ENCODE measurements around the gene INTS2. TPM values are rescaled to one million over a fixed set of nuclear protein-coding genes. Genes with fewer than 3 reads are reported as not detected.
"Not testable (repeated sequence)": the region's sequence is repeated elsewhere in the genome, so short reads cannot be mapped to it uniquely, and the experiment has no call there.

The INTS2 gene
- total RNA-seq, 3 donors from 2014 or later = 23.2 to 24.2 (median 23.6) TPM

DNA sequence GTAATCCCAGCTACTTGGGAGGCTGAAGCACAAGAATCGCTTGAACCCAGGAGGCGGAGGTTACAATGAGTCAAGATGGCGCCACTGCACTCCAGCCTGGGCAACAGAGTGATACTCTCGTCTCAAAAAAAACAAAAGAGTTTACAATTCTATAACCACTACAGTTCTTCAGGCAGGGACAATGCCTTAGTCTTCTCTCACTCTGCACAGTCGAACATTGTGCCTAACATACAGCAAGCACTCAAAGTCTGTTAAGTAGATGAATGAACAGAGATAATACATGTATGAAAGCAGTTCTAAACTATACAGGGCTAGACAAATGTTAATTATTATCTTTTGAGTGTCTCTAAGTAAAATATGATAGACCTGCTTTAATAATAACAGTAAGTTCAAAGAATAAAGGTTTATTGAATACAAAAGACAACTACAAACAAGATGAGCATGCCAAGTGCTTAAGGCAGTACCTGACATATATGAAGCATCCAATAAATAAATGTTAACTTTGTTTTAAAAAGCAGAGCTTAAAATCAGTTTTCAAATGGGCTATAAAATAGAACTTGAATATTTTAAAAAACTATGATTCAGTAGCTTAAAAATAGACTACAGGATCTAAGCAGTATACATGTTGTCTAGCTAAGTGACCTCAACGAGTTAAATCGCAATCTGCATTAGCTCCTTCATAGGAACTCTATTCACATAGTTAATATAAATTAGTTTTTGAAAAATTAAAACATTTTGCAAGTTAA is 19.3 kb downstream of the INTS2 start:
- DNase-seq (no peak), ATAC-seq (no peak)
- no peak overlapping the region for H3K4me3 Mint-ChIP-seq
- no peaks in the 10 kb centered on the region for H3K9me3 Mint-ChIP-seq
- no peaks in the 10 kb centered on the region for H3K27me3 Mint-ChIP-seq (ENCODE audit: low read depth)
- peaks cover 27% of the 10 kb centered on the region for H3K36me3 Mint-ChIP-seq (ENCODE audit: insufficient read depth)
- peaks cover 4% of the 10 kb centered on the region for H3K4me1 Mint-ChIP-seq (ENCODE audit: low read depth)

DNA sequence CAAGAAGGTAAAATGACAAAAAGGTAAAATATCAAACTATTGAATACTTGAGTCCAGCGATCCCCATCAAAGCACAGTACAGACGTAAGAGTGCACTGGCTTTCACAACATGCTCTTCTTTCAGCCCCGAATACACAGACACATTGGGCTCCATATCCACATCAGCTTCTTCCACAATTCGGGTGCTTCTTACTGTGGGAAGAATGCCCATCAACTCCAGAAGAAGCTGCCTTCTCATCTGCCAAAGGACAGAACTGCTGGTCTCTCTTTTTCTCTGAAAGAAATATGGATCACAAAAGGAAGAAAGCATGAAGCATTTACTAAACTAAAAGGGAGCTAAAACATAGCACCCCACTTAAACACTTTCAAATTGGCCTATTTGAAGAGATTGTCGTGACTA is 20.4 kb downstream of the INTS2 start:
- H3K9me3 Mint-ChIP-seq = no peaks in the 10 kb centered on the region
- H3K27me3 Mint-ChIP-seq (ENCODE audit: low read depth) = no peaks in the 10 kb centered on the region
- peaks cover 33% of the 10 kb centered on the region for H3K36me3 Mint-ChIP-seq (ENCODE audit: insufficient read depth)
- H3K4me1 Mint-ChIP-seq (ENCODE audit: low read depth) = peaks cover 5% of the 10 kb centered on the region
- DNase-seq (no peak), ATAC-seq (no peak)
- no peak overlapping the region for H3K4me3 Mint-ChIP-seq

DNA sequence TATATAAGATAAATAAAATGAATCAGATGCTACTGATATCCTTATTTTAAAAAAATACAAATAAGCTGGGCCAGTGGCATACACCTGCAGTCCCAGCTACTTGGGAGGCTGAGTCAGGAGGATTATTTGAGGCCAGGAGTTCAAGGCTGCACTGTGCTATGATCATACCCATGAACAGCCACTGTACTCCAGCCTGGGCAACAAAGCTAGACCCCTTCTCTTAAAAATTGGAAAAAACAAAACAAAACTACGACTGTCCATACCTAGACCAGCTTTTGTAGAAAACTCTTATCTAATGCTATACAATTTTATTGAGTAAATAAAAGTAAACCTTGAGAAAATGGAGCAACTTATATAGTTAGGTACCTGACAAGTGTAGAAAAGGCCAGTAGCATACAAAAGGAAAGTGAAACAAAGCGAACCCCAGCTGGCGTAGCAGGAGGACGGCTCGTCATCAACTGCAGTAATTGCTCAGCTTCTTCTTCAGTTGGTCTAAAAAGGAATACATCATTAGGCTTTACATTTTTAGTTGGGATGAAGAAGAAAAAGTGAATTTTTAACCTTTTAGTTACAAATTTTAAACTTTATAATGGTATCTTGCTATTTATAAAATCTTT is 23.6 kb downstream of the INTS2 start:
- Mint-ChIP-seq H3K4me3 (peak overlapping the region; percentile 69), H3K4me1 (ENCODE audit: low read depth) (peaks cover 5% of the 10 kb centered on the region), H3K27me3 (ENCODE audit: low read depth) (no peaks in the 10 kb centered on the region), H3K36me3 (ENCODE audit: insufficient read depth) (peaks cover 30% of the 10 kb centered on the region), H3K9me3 (no peaks in the 10 kb centered on the region)
- ATAC-seq (peak; percentile 65 to 71), DNase-seq (no peak)

DNA sequence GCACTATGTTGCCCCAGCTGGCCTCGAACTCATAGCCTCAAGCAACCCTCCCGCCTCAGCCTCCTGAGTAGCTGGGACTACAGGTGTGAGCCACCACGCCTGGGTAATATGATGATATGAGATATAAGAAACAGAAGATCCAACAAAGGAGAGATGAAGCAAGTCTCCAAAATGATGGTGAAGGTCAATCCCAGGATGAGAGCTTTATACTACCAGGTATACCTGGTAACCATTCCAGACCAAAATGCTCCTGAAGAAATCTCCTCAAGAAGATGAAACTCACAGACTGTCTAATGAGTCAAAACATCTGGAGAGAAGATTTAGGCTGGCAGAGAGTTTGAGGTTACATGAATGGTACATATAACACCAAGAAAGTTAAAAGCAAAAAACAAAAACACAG is 24.5 kb downstream of the INTS2 start:
- no peaks in the 10 kb centered on the region for H3K27me3 Mint-ChIP-seq (ENCODE audit: low read depth)
- peaks cover 32% of the 10 kb centered on the region for H3K36me3 Mint-ChIP-seq (ENCODE audit: insufficient read depth)
- no peak overlapping the region for H3K4me3 Mint-ChIP-seq
- ATAC-seq (no peak), DNase-seq (no peak)
- no peaks in the 10 kb centered on the region for H3K9me3 Mint-ChIP-seq
- peaks cover 5% of the 10 kb centered on the region for H3K4me1 Mint-ChIP-seq (ENCODE audit: low read depth)

DNA sequence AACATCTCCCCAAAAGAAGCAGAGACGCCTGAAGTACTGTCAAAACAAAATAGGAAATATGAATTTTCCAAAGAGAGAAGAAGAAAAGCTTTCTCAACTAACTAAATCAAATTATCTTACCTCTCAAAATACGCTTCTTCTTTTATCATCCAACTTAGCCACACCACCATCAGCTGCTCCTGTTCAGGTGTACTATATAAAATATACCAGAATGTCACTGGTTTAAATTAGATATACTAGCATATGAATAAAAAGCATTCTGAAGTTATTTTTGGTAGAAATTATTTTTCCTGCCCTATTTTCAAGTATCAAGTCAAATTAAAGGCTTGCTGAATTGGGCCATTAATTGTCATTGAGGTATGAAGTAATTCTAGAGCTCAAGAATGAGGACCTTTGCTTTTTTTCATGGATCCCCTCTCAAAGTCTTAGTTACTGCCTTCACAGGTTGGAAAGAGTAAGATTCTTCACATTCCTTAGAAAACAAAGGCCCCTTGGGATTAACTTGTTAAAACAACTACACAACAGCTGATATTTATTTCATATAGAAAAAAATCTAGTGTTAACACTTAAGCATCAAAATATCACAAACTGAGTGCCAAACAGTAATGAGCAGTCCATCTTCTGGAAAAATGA is 30.1 kb downstream of the INTS2 start:
- Mint-ChIP-seq H3K4me1 (ENCODE audit: low read depth) (no peaks in the 10 kb centered on the region), H3K36me3 (ENCODE audit: insufficient read depth) (peaks cover 22% of the 10 kb centered on the region), H3K27me3 (ENCODE audit: low read depth) (no peaks in the 10 kb centered on the region), H3K9me3 (no peaks in the 10 kb centered on the region), H3K4me3 (no peak overlapping the region)
- DNase-seq (no peak), ATAC-seq (no peak)

DNA sequence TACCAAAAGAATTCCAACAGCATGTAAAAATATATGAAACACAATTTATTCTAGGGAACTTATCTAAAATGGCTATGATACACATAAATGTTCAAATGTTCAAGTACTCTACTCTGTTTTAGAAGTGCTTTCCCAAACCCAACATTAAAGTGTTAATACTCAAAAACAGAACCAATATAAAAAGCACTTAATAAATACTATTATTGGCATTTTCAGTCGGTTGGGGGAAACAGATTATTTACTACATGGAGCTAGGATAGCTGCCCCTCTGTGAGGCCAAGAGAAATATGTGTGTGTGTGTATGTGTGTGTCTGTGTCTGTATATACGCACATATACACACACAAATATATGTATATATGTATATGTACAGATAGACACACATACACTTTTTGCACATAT is 32.4 kb downstream of the INTS2 start:
- Mint-ChIP-seq H3K27me3 (ENCODE audit: low read depth) (no peaks in the 10 kb centered on the region), H3K4me1 (ENCODE audit: low read depth) (no peaks in the 10 kb centered on the region), H3K4me3 (no peak overlapping the region), H3K36me3 (ENCODE audit: insufficient read depth) (peaks cover 19% of the 10 kb centered on the region), H3K9me3 (no peaks in the 10 kb centered on the region)
- ATAC-seq (no peak), DNase-seq (no peak)

DNA sequence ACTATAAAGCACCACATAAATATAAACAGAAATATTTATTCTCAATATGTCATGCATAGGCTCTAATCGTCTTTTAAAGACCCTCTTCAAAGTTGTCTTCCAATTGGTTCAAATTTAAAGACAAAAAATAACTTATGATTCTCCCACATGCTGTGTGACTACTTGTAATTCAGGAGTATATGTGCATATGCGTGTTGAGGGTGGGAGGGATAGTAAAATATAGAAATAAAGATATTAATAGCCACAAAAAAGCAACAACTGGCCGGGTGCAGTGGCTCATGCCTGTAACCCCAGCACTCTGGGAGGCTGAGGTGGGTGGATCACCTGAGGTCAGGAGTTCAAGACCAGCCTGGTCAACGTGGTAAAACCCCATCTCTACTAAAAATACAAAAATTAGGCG is 33.5 kb downstream of the INTS2 start:
- not testable (repeated sequence) for ATAC-seq; H3K9me3 Mint-ChIP-seq; H3K4me3 Mint-ChIP-seq; DNase-seq; H3K4me1 Mint-ChIP-seq (ENCODE audit: low read depth); H3K27me3 Mint-ChIP-seq (ENCODE audit: low read depth)
- peaks cover 17% of the 10 kb centered on the region for H3K36me3 Mint-ChIP-seq (ENCODE audit: insufficient read depth)

DNA sequence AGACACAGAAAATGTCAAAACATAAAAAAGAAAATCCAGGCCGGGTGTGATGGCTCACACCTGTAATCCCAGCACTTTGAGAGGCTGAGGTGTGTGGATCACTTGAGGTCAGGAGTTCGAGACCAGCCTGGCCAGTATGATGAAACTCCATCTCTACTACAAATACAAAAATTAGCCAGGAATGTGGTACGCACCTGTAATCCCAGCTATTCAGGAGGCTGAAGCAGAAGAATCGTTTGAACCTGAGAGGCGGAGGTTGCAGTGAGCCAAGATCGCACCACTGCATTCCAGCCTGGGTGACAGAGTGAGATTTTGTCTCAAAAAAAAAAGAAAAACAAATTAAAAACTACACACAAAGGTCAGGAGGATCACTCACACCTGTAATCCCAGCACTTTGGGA is 40.0 kb downstream of the INTS2 start:
- not testable (repeated sequence) for H3K27me3 Mint-ChIP-seq (ENCODE audit: low read depth); H3K4me1 Mint-ChIP-seq (ENCODE audit: low read depth); ATAC-seq; DNase-seq; H3K4me3 Mint-ChIP-seq; H3K9me3 Mint-ChIP-seq
- peaks cover 27% of the 10 kb centered on the region for H3K36me3 Mint-ChIP-seq (ENCODE audit: insufficient read depth)

DNA sequence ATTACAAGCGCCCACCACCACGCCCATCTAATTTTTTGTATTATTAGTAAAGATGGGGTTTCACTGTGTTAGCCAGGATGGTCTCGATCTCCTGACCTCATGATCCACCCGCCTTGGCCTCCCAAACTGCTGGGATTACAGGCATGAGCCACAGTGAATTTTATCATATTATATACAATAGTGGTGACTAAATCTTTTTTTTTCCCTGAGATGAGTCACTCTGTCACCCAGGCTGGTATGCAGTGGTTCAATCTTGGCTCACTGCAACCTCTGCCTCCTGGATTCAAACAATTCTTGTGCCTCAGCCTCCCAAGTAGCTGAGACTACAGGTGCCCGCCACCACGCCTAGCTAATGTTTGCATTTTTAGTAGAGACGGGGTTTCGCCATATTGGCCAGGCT is 41.9 kb downstream of the INTS2 start:
- H3K9me3 Mint-ChIP-seq; DNase-seq; H3K4me1 Mint-ChIP-seq (ENCODE audit: low read depth); H3K27me3 Mint-ChIP-seq (ENCODE audit: low read depth); H3K4me3 Mint-ChIP-seq; ATAC-seq: not testable (repeated sequence)
- peaks cover 26% of the 10 kb centered on the region for H3K36me3 Mint-ChIP-seq (ENCODE audit: insufficient read depth)

DNA sequence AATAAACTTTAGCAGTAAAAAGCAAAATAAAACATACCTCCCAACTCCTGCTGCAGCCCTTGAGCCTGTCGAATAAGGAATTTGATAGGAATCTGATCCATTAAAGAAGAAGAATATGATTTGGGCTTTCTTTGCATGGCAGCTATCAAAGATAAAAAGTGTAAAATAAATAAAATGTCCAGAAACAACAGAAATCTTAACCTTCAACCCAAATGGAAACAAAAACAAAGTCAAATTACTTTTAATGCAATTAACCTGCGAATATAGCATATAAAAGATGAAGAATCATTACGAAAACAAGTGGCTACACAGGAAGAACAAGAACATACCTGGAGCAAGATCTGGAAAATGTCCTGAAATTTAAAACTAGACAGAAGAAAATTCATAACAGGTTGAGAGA is 42.9 kb downstream of the INTS2 start:
- ATAC-seq (no peak), DNase-seq (no peak)
- no peaks in the 10 kb centered on the region for H3K4me1 Mint-ChIP-seq (ENCODE audit: low read depth)
- H3K9me3 Mint-ChIP-seq = no peaks in the 10 kb centered on the region
- peaks cover 24% of the 10 kb centered on the region for H3K36me3 Mint-ChIP-seq (ENCODE audit: insufficient read depth)
- H3K27me3 Mint-ChIP-seq (ENCODE audit: low read depth) = no peaks in the 10 kb centered on the region
- H3K4me3 Mint-ChIP-seq = no peak overlapping the region

DNA sequence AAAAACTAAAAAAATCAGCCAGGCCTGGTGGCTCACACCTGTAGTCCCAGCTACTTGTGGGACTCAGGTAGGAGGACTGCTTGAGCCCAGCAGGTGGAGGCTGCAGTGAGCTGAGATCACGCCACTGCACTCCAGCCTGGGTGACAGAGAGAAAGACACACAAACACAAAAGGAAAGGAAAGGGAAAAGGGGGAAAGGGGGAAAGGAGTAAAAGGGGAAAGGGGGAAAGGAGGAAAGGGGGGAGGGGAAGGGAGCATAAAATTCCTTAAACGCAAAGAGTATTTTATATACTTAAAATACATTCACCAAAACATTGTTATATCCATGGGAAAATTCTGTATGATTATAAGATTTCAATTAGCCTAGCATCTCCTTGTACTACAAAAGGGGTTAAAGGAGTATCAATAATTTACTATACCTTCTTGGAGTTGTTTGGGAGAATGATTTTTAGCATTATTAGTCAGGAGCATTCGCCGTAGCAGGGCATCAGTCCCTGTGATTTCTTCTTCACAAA is 47.1 kb downstream of the INTS2 start:
- no peak overlapping the region for H3K4me3 Mint-ChIP-seq
- H3K27me3 Mint-ChIP-seq (ENCODE audit: low read depth) = no peaks in the 10 kb centered on the region
- H3K36me3 Mint-ChIP-seq (ENCODE audit: insufficient read depth) = peaks cover 24% of the 10 kb centered on the region
- H3K9me3 Mint-ChIP-seq = no peaks in the 10 kb centered on the region
- ATAC-seq (no peak), DNase-seq (no peak)
- no peaks in the 10 kb centered on the region for H3K4me1 Mint-ChIP-seq (ENCODE audit: low read depth)

DNA sequence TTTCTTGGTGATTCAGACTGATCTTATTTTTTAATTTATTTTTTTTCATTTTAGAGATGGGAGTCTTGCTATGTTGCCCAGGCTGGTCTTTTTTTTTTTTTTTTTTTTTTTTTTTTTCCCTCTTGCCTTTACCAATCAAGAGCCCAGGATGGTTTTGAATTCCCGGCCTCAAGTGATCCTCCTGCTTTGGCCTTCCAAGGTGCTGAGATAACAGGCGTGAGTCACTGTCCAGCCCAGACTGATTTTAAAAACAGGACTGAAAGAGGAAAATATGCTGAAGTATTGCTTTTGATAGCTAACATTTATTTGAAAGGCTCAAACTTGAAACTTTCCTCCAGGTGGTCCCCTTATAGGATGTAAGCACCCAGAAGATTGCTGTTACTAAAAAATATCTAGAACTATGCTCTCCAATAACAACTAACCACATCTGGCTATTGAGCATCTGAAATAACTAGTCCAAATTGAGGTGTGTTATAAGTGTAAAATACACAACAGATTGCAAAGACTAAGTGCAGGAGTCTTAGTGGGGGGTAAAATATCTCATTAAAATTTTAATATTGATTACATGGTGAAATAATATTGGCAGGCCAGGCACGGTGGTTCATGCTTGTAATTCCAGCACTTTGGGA is 48.7 kb downstream of the INTS2 start:
- Mint-ChIP-seq H3K27me3 (ENCODE audit: low read depth) (no peaks in the 10 kb centered on the region), H3K9me3 (no peaks in the 10 kb centered on the region)

DNA sequence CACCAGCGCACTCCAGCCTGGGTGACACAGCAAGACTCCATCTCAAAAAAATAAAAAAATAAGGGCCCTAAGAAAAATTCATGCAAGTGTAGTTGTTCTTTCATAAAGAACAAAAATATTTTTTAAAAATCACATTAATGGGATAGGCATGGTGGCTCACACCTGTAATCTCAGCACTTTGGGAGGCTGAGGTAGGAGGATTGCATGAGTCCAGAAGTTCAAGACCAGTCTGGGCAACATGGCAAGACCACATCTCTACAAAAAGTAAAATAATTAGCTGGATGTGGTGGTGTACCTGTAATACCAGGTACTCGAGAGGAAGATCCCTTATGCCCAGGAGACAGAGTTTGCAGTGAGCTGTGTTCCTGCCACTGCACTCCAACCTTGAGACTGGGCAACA is 49.3 kb downstream of the INTS2 start:
- no peaks in the 10 kb centered on the region for H3K9me3 Mint-ChIP-seq
- H3K4me1 Mint-ChIP-seq (ENCODE audit: low read depth) = peaks cover 2% of the 10 kb centered on the region
- peaks cover 30% of the 10 kb centered on the region for H3K36me3 Mint-ChIP-seq (ENCODE audit: insufficient read depth)
- no peaks in the 10 kb centered on the region for H3K27me3 Mint-ChIP-seq (ENCODE audit: low read depth)
- no peak overlapping the region for H3K4me3 Mint-ChIP-seq
- no peak for DNase-seq
- no peak for ATAC-seq

More for the DNA sequence above, 48.7 kb downstream of the INTS2 start:
- ATAC-seq = no peak
- no peaks in the 10 kb centered on the region for H3K4me1 Mint-ChIP-seq (ENCODE audit: low read depth)
- DNase-seq = no peak
- no peak overlapping the region for H3K4me3 Mint-ChIP-seq
- peaks cover 24% of the 10 kb centered on the region for H3K36me3 Mint-ChIP-seq (ENCODE audit: insufficient read depth)

DNA sequence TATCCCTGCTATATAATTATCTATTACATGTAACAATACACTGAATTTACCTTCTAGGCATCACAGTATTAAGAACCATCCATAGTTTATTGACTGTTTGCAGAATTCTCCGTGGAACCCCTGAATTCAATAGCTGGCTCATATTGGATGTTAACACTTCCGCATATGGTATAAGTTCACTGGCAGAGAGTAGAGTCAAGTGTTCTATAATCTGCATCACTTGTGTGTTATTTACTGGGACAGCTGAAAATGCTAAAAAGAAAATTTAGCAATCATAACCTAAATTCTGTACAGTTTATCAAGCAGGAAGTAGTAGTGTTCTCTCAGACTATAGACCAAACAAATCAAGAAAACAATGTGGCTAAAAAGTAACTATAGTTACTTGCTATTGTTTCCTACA is 49.9 kb downstream of the INTS2 start:
- no peaks in the 10 kb centered on the region for H3K27me3 Mint-ChIP-seq (ENCODE audit: low read depth)
- H3K9me3 Mint-ChIP-seq = no peaks in the 10 kb centered on the region
- DNase-seq (no peak), ATAC-seq (no peak)
- H3K4me3 Mint-ChIP-seq = no peak overlapping the region
- peaks cover 28% of the 10 kb centered on the region for H3K36me3 Mint-ChIP-seq (ENCODE audit: insufficient read depth)
- H3K4me1 Mint-ChIP-seq (ENCODE audit: low read depth) = peaks cover 2% of the 10 kb centered on the region
